Measurements from ENCODE around the gene RIMBP2. TPM values are rescaled to one million over a fixed set of nuclear protein-coding genes. Genes with fewer than 3 reads are reported as not detected.

Gene RIMBP2
- total RNA-seq, 4 donors from 2014 or later: 1.5 to 5.3 (median 2.7) TPM

DNA sequence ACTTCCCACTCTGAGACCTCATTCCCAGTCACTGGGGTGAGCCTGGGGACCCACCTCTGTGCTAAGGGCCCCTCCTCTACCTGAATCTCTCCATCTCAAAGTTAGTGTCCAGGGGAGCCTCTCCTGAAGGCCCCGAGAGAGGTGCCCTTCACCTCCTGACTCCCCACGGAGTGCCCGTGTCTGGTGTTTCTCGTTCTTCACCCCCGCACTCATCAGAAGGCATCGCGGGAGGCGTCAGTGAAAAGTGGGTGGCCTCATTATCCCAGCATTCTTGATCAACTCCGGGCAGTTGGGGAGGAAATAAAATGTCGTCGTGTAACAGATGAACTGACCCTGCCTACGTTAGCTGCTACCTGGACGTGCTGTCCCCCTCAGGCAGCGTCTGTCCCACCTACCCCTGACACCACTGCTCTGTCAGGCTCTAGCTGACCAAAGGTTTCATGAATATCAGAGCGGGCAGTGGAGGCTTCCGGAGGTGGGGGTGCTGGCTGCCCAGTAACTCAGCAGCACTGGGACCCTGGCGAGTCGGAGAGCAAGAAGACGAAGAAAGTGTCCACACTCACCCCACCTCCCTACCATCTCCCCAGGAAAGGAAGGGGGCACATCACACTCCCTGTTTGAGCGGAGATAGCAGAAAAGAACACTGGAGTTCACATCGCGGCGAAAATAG, 275.6 kb downstream of the RIMBP2 start:
- 95 to 96% methylated on average over 23 of the region's 23 CpGs for WGBS, 2 donors
- intact Hi-C loops (cut with DNase I; ENCODE audit: low total_unique reads): no loop called here
- no peak for DNase-seq (ENCODE audit: low spot score in 2 of 2)
- TF ChIP-seq, protein P1, sequence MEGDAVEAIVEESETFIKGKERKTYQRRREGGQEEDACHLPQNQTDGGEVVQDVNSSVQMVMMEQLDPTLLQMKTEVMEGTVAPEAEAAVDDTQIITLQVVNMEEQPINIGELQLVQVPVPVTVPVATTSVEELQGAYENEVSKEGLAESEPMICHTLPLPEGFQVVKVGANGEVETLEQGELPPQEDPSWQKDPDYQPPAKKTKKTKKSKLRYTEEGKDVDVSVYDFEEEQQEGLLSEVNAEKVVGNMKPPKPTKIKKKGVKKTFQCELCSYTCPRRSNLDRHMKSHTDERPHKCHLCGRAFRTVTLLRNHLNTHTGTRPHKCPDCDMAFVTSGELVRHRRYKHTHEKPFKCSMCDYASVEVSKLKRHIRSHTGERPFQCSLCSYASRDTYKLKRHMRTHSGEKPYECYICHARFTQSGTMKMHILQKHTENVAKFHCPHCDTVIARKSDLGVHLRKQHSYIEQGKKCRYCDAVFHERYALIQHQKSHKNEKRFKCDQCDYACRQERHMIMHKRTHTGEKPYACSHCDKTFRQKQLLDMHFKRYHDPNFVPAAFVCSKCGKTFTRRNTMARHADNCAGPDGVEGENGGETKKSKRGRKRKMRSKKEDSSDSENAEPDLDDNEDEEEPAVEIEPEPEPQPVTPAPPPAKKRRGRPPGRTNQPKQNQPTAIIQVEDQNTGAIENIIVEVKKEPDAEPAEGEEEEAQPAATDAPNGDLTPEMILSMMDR (IDR thresholded peaks at IDR 0.05): no peak
- TF ChIP-seq POLR2A (IDR thresholded peaks at IDR 0.05): no peak
- H3K4me3 ChIP-seq (ENCODE audit: low read depth, poor library complexity, severe bottlenecking): no peak overlapping the region

DNA sequence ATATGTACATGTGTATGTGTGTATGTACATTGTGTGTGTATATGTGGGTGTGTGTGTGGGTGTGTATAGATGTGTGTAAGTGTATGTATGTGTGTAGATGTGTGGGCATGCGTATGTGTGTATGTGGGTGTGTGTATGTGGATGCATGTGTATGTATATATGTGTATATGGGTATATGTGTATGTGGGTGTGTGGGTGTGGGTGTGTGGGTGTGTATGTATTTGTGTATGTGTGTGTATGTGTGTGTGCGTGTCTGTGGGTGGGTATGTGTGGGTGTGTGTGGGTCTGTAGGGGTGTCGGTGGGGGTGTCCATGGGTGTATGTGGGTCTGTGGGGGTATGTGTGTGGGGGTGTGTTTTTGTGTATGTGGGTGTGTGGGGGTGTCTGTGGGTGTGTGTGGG, 276.8 kb downstream of the RIMBP2 start:
- no peak overlapping the region for H3K4me3 ChIP-seq (ENCODE audit: low read depth, poor library complexity, severe bottlenecking)
- no peak for DNase-seq (ENCODE audit: low spot score in 2 of 2)
- TF ChIP-seq POLR2A (IDR thresholded peaks at IDR 0.05): no peak
- TF ChIP-seq, protein P1 (IDR thresholded peaks at IDR 0.05): no peak
- WGBS, 2 donors: 98 to 99% methylated on average over 3 of the region's 3 CpGs
- intact Hi-C loops (cut with DNase I; ENCODE audit: low total_unique reads): no loop called here

DNA sequence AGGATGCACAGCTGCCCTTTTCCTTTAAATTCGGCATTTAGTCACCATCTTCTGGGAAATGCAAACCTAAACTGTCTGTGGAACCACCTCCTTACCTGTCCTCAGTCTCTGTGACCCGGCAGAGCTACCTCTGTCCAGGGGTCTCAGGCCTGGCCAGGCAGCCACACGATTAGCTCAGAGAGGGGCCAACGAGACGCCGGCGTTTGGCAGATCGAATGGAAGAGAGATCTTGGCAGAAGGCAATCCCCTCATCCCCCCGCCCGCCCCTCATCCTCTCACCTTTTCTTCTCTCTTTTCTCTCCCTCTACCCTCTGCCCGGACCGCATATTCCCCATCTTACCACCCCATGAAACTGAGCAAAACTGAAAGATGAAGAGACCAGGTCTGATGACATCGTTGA, 277.4 kb downstream of the RIMBP2 start:
- WGBS, 2 donors: 87 to 94% methylated on average over 13 of the region's 13 CpGs
- DNase-seq (ENCODE audit: low spot score in 2 of 2): no peak
- TF ChIP-seq, protein P1 (IDR thresholded peaks at IDR 0.05): no peak
- no peak for TF ChIP-seq POLR2A (IDR thresholded peaks at IDR 0.05)
- no peak overlapping the region for H3K4me3 ChIP-seq (ENCODE audit: low read depth, poor library complexity, severe bottlenecking)
- intact Hi-C loops (cut with DNase I; ENCODE audit: low total_unique reads): no loop called here

DNA sequence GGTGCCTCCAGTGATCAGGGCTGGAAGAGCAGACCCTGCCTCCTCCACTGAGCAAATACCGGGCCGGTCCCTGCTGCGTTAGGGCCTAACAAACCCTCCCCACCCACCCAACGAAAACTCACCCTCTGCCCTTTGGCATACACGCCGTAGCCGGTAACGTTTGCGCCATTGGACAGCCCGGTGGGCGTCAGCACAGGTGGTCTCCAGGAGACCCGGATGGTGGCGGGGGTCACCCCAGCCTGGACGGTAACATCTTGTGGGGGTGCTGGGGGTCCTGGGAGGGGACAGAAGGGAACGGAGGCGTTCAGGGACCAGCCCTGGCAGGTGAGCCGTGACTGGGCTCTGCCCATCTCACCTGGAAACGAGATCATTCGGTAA, 277.9 kb downstream of the RIMBP2 start:
- H3K4me3 ChIP-seq (ENCODE audit: low read depth, poor library complexity, severe bottlenecking): no peak overlapping the region
- no peak for TF ChIP-seq POLR2A (IDR thresholded peaks at IDR 0.05)
- TF ChIP-seq, protein P1 (IDR thresholded peaks at IDR 0.05): no peak
- WGBS, 2 donors: 96 to 97% methylated on average over 19 of the region's 19 CpGs
- DNase-seq (ENCODE audit: low spot score in 2 of 2): no peak
- intact Hi-C loops (cut with DNase I; ENCODE audit: low total_unique reads): no loop called here

DNA sequence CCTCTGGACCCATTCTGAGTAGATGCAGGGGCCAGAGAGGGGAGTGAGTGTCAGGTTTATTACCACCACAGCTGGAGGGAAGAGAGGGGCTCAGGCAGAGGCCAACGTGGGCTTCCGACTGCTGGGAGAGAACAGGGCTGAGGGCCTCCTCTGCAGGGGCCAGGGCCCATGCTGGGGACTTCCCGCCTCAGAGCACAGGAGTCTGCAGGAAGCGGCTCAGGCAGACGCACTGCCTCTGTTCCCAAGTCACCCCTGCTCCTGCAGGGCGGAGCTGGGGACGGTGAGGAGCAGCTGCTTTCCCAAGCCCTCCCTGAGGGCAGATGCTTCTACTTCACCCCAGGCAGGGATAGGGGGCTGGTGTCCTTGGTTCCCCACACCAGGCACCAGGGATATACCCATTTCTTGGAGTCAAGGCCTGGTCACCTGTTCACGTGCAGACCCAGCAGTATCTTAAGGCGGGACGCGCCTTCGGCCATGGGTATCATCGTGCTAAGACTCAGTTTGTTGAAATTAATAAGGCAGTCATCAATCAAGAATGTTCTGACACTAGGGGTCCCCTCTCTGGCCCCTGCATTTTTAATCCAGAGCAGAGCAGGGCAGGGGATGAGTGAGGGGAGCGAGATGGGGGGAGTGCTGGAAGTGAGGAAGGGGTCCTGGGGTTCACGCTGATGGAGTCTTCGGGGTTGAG, 278.4 kb downstream of the RIMBP2 start:
- no peak for TF ChIP-seq POLR2A (IDR thresholded peaks at IDR 0.05)
- TF ChIP-seq, protein P1 (IDR thresholded peaks at IDR 0.05): no peak
- H3K4me3 ChIP-seq (ENCODE audit: low read depth, poor library complexity, severe bottlenecking): no peak overlapping the region
- 88 to 89% methylated on average over 11 to 16 of the region's 16 CpGs for WGBS, 2 donors
- DNase-seq (ENCODE audit: low spot score in 2 of 2): no peak
- intact Hi-C loops (cut with DNase I; ENCODE audit: low total_unique reads): no loop called here

Data from lower leg skin (tissue), 4 donors.